ENCODE results near the gene SINHCAF.

Gene SINHCAF

GRCh38 chr12:31315784-31316465 is 10.0 kb downstream of the SINHCAF start:
- H3K4me3 ChIP-seq (ENCODE audit: low read depth, low read length), result no peak overlapping the region
- no peak for TF ChIP-seq CTCF (IDR thresholded peaks at IDR 0.05; ENCODE audit: low read depth, low read length)
- TF ChIP-seq POLR2A (IDR thresholded peaks at IDR 0.05; ENCODE audit: extremely low read depth, insufficient read length), result no peak
- no peak for TF ChIP-seq MAX (IDR thresholded peaks at IDR 0.05; ENCODE audit: low read depth, low read length)
- no peak for TF ChIP-seq MYC (IDR thresholded peaks at IDR 0.05; ENCODE audit: low read depth, low read length)
- DNase-seq (ENCODE audit: low read depth), result no peak

GRCh38 chr12:31315044-31315715 is 10.8 kb downstream of the SINHCAF start:
- TF ChIP-seq CTCF (IDR thresholded peaks at IDR 0.05; ENCODE audit: low read depth, low read length) (no peak), MYC (IDR thresholded peaks at IDR 0.05; ENCODE audit: low read depth, low read length) (no peak), POLR2A (IDR thresholded peaks at IDR 0.05; ENCODE audit: extremely low read depth, insufficient read length) (no peak), MAX (IDR thresholded peaks at IDR 0.05; ENCODE audit: low read depth, low read length) (no peak)
- DNase-seq (ENCODE audit: low read depth), result no peak
- H3K4me3 ChIP-seq (ENCODE audit: low read depth, low read length), result no peak overlapping the region

- DNase-seq (ENCODE audit: low read depth), result no peak
- TF ChIP-seq MYC (IDR thresholded peaks at IDR 0.05; ENCODE audit: low read depth, low read length) (no peak), CTCF (IDR thresholded peaks at IDR 0.05; ENCODE audit: low read depth, low read length) (no peak), POLR2A (IDR thresholded peaks at IDR 0.05; ENCODE audit: extremely low read depth, insufficient read length) (no peak), MAX (IDR thresholded peaks at IDR 0.05; ENCODE audit: low read depth, low read length) (no peak)
- no peak overlapping the region for H3K4me3 ChIP-seq (ENCODE audit: low read depth, low read length)
Observed at GRCh38 chr12:31312431-31312830, 13.5 kb downstream of the SINHCAF start.

- TF ChIP-seq MAX (IDR thresholded peaks at IDR 0.05; ENCODE audit: low read depth, low read length), result no peak
- no peak overlapping the region for H3K4me3 ChIP-seq (ENCODE audit: low read depth, low read length)
- DNase-seq (ENCODE audit: low read depth), result no peak
Observed at GRCh38 chr12:31311634-31312258, 14.2 kb downstream of the SINHCAF start.

- no peak overlapping the region for H3K4me3 ChIP-seq (ENCODE audit: low read depth, low read length)
- TF ChIP-seq POLR2A (IDR thresholded peaks at IDR 0.05; ENCODE audit: extremely low read depth, insufficient read length), result no peak
- no peak for TF ChIP-seq MYC (IDR thresholded peaks at IDR 0.05; ENCODE audit: low read depth, low read length)
- TF ChIP-seq MAX (IDR thresholded peaks at IDR 0.05; ENCODE audit: low read depth, low read length), result no peak
- TF ChIP-seq CTCF (IDR thresholded peaks at IDR 0.05; ENCODE audit: low read depth, low read length), result no peak
- no peak for DNase-seq (ENCODE audit: low read depth)
Observed at GRCh38 chr12:31310488-31310887, 15.5 kb downstream of the SINHCAF start.

- no peak for DNase-seq (ENCODE audit: low read depth)
Observed at GRCh38 chr12:31309279-31309678, 16.7 kb downstream of the SINHCAF start.

More at GRCh38 chr12:31309279-31309678, 16.7 kb downstream of the SINHCAF start:
- TF ChIP-seq MAX (IDR thresholded peaks at IDR 0.05; ENCODE audit: low read depth, low read length) (no peak), MYC (IDR thresholded peaks at IDR 0.05; ENCODE audit: low read depth, low read length) (no peak), POLR2A (IDR thresholded peaks at IDR 0.05; ENCODE audit: extremely low read depth, insufficient read length) (no peak), CTCF (IDR thresholded peaks at IDR 0.05; ENCODE audit: low read depth, low read length) (no peak)
- H3K4me3 ChIP-seq (ENCODE audit: low read depth, low read length), result no peak overlapping the region

All from NB4 (cell line).